Lung (tissue), 12 donors: ENCODE measurements around the gene MACROH2A2. TPM values are rescaled to one million over a fixed set of nuclear protein-coding genes. Genes with fewer than 3 reads are reported as not detected.

Experiments used
- ATAC-seq: fragments of 200-7000 bp; cut with Tn5 transposase; one replicate; pipeline ENCODE4 v1.9.1; 2020; ENCODE audit warnings: moderate number of reproducible peaks; ENCODE audit not compliant: insufficient read depth, low FRiP score
- DNase-seq, 3 donors: peaks; one replicate each; pipeline ENCODE4 v3.0.0-alpha.2; 2013 to 2017
- H3K27ac ChIP-seq, 2 donors: one replicate each; pipeline ENCODE4 v1.5.1; 2013; ENCODE audit warnings: mild to moderate bottlenecking in 2 of 2, moderate library complexity in 2 of 2, control low read depth in 1 of 2, inconsistent platforms in 1 of 2, low read depth in 1 of 2, low read length in 1 of 2
- H3K27me3 ChIP-seq, 3 donors: one replicate each; pipeline ENCODE4 v1.5.1; 2013; ENCODE audit warnings: low read length in 2 of 3; ENCODE audit not compliant: control insufficient read depth in 3 of 3, insufficient read depth in 3 of 3
- H3K36me3 ChIP-seq, 4 donors: one replicate each; pipeline ENCODE4 v1.5.1; 2013; ENCODE audit warnings: low read length in 4 of 4, mild to moderate bottlenecking in 1 of 4, moderate library complexity in 1 of 4; ENCODE audit not compliant: control insufficient read depth in 4 of 4, insufficient read depth in 4 of 4
- H3K4me1 ChIP-seq, 5 donors: one replicate each; pipeline ENCODE4 v1.5.1; 2013; ENCODE audit warnings: low read length in 5 of 5, mild to moderate bottlenecking in 2 of 5, moderate library complexity in 1 of 5; ENCODE audit not compliant: control insufficient read depth in 5 of 5, insufficient read depth in 5 of 5
- H3K4me3 ChIP-seq: one replicate; pipeline ENCODE4 v1.5.1; 2013; ENCODE audit warnings: mild to moderate bottlenecking, control low read depth, moderate library complexity
- H3K9ac ChIP-seq, 2 donors: one replicate each; pipeline ENCODE4 v1.5.1; 2013; ENCODE audit warnings: low read length in 2 of 2, control low read depth in 1 of 2; ENCODE audit not compliant: insufficient read depth in 1 of 2
- H3K9me3 ChIP-seq, 4 donors: one replicate each; pipeline ENCODE4 v1.5.1; 2013; ENCODE audit warnings: low read length in 3 of 4, mild to moderate bottlenecking in 1 of 4, moderate library complexity in 1 of 4; ENCODE audit not compliant: control insufficient read depth in 4 of 4, insufficient read depth in 3 of 4
- CTCF ChIP-seq: IDR thresholded peaks from 2 replicates; pipeline ENCODE4 v1.5.1; 2012; ENCODE audit warnings: mild to moderate bottlenecking; ENCODE audit errors: control extremely low read depth, extremely low read depth
- WGBS, 2 donors: extraction: QIAGEN DNeasy Blood & Tissue Kit; methylation state at CpG; one replicate each; pipeline ENCODE4 v1.1.7; 2013; 5-methylcytosine and 5-hydroxymethylcytosine counted together
- polyA plus RNA-seq, 2 donors: library from polyadenylated mRNA; stranded (reverse); fragments of 200-250 nt; gene quantifications; one replicate each; pipeline ENCODE4 v1.2.1, GENCODE V29; 2013
- total RNA-seq, 2 donors: library from RNA; depleted of rRNA in 1 of 2; stranded (reverse); fragments of >200 nt in 1 of 2; gene quantifications; one replicate each; pipeline ENCODE4 v1.2.1, GENCODE V29; 2014 to 2021
- donor health status: control.
- donor health status: control.
- donor health status: Bipolar disorder and iron deficiency.
- donor health status: healthy.
- donor health status: DM: yes; HTN: yes; CAD: no.

The MACROH2A2 gene
- total and polyA plus RNA-seq, 4 donors = 5.7 to 19.3 (median 7.9) TPM

- Histone ChIP-seq H3K4me3 (no peak overlapping the region), H3K4me1 (peaks cover 0 to 21% (median 7%) of the 10 kb centered on the region in 5 donors), H3K36me3 (peaks cover 0 to 5% (median 3%) of the 10 kb centered on the region in 4 donors), H3K9me3 (no peaks in the 10 kb centered on the region), H3K27me3 (no peaks in the 10 kb centered on the region), H3K9ac (peak overlapping the region in 1 of 2 donors; percentile 14), H3K27ac (no peak overlapping the region)
- no peak for TF ChIP-seq CTCF
- DNase-seq = no peak
- ATAC-seq = no peak
- 84 to 89% methylated on average over 18 of the region's 18 CpGs for WGBS, 2 donors
Measured at GRCh38 chr10:70144372-70145110, 91.9 kb downstream of the MACROH2A2 start.

- TF ChIP-seq CTCF = no peak
- Histone ChIP-seq H3K9ac (peak overlapping the region in 1 of 2 donors; percentile 14), H3K27ac (peak overlapping the region; percentile 84 to 95), H3K4me1 (peaks cover 0 to 21% (median 7%) of the 10 kb centered on the region in 5 donors), H3K4me3 (peak overlapping the region; percentile 79), H3K27me3 (no peaks in the 10 kb centered on the region), H3K9me3 (no peaks in the 10 kb centered on the region), H3K36me3 (peaks cover 2 to 9% (median 4%) of the 10 kb centered on the region in 4 donors)
- WGBS, 2 donors = 10 to 12% methylated on average over 28 of the region's 28 CpGs
- DNase-seq (no peak), ATAC-seq (no peak)
Measured at GRCh38 chr10:70145166-70145665, 92.6 kb downstream of the MACROH2A2 start.

DNA sequence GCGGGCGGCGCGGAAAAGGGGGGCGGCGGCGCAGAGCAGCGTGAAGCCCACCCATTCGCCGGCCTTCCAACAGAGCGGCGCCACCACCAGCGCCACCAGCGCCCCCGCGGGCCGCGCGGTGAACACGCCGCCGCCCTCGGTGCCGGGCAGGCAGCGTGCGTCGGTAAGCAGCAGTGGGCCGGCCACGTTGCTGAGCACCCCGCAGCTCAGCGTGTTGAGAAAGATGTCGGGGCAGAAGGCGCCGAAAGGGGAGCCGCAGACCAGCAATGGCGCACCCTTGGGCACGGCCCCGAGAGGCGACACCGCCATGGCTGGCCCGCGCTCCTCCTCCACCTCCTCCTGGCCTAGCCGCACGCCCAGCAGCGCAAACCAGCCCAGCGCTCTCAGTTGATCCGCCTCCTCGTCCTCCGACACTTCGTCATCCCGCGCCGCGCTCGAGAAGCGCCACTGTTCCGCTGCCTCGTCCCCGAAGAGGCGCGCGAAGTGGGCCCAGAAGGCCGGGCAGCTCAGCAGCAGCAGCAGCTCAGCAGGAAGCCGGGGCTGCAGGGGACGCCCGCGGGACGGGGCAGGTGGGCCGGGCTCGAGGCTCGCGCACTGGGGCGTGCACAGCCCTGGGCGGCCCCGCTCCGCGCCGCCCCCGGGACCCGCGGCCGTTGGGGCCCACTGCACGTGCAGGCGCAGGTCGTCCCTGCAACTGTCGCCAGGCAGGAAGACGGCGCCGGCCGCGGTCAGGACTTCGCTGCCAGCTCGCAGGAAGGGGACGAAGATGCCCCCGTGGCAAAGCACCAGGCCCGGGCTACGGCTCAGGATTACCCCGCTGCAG is 93.2 kb downstream of the MACROH2A2 start:
- no peak overlapping the region for H3K9ac ChIP-seq
- WGBS, 2 donors = 0 to 1% methylated on average over 63 to 98 of the region's 98 CpGs
- no peaks in the 10 kb centered on the region for H3K9me3 ChIP-seq
- ATAC-seq (peak; percentile 68), DNase-seq (peak; percentile 71 to 75 (median 71))
- peak; percentile 55 for TF ChIP-seq CTCF
- peaks cover 0 to 21% (median 7%) of the 10 kb centered on the region in 5 donors for H3K4me1 ChIP-seq
- no peaks in the 10 kb centered on the region for H3K27me3 ChIP-seq
- peaks cover 3 to 13% (median 5%) of the 10 kb centered on the region in 4 donors for H3K36me3 ChIP-seq
- peak overlapping the region; percentile 79 for H3K4me3 ChIP-seq
- peak overlapping the region; percentile 84 to 95 for H3K27ac ChIP-seq
